Left renal cortex interstitium (tissue), 4 donors: ENCODE measurements around the gene ASPSCR1. TPM values are rescaled to one million over a fixed set of nuclear protein-coding genes. Genes with fewer than 3 reads are reported as not detected.

Experiments used
- DNase-seq, 4 donors: peaks; one replicate each; pipeline ENCODE4 v3.0.0-alpha.2; 2013; ENCODE audit warnings: low read depth in 4 of 4, low spot score in 2 of 4, missing footprints in 1 of 4
- polyA plus RNA-seq, 4 donors: library from polyadenylated mRNA; unstranded; fragments of 120-200 nt; gene quantifications; one replicate each; pipeline ENCODE4 v1.2.1, GENCODE V29; 2013; ENCODE audit not compliant: insufficient read length in 4 of 4

ASPSCR1 gene
- polyA plus RNA-seq, 4 donors, result 22.1 to 40.1 (median 35.8) TPM

- DNase-seq, result no peak
Measured at GRCh38 chr17:82021107-82021899, 43.9 kb downstream of the ASPSCR1 start.

- no peak for DNase-seq
Measured at GRCh38 chr17:82021900-82022309, 44.5 kb downstream of the ASPSCR1 start.

DNA sequence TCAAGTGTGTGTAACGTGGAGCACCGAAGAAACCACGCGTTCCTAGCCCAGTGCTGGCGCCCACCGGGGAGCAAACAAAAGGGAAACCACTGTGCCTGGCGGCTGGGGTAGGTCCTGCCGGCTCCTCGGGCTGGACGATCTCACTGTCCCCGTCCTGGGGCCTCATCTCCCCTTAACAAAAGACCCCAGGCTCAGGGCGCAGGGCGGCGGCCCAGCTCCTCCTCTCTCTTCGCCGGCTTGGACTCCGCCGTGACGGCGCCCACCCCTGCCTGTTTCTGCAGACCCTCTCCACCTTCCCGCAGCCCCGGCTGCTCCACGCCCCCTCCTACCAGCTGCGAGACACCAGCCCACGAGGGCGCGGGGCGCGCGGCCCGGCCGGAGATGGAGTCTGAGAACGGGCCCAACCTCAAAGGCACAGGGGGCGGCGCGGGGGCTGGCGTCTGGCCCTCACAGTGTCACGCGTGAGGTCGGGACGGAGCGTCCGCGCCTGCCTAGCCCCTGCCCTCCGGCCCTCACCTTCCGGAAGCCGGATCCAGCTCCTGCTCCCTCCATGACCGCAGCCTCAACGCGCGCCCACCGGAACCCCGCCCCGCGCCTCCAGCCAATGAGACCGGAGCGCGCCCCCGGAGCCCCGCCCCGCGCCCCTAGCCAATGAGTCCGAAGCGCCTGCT is 45.0 kb downstream of the ASPSCR1 start, which contains the start of gene CENPX:
Gene CENPX (minus strand): TSS at position 569 of the 671 bp plus-strand sequence. CDS start 17 bp downstream, at position 552.
- DNase-seq, result no peak

- DNase-seq, result peak; percentile 87 to 98 (median 98)
Measured at GRCh38 chr17:82022981-82023446, 45.6 kb downstream of the ASPSCR1 start, which contains the start of gene LRRC45. Gene LRRC45, plus strand, starts transcription at chr17:82023305. Its CDS starts 339 bp downstream, at chr17:82023644.

GRCh38 chr17:82023447-82024241 is 46.2 kb downstream of the ASPSCR1 start:
- no peak for DNase-seq

DNA sequence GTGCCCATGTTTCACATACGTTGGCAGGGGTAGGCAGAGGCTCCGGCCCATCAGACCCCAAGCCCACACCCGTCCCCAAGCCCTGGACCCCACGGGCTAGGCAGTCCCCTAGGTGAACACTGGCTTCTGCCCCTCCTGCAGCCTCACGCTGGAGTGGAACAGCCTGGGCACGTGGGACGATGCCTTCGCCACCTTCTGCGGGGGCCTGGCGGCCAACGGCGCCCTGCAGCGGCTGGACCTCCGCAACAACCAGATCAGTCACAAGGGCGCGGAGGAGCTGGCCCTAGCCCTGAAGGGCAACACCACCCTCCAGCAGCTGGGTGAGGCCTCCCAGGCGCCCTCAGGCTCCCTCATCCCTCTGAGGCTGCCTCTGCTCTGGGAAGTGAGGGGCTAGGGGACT is 47.4 kb downstream of the ASPSCR1 start:
- DNase-seq, result no peak

DNA sequence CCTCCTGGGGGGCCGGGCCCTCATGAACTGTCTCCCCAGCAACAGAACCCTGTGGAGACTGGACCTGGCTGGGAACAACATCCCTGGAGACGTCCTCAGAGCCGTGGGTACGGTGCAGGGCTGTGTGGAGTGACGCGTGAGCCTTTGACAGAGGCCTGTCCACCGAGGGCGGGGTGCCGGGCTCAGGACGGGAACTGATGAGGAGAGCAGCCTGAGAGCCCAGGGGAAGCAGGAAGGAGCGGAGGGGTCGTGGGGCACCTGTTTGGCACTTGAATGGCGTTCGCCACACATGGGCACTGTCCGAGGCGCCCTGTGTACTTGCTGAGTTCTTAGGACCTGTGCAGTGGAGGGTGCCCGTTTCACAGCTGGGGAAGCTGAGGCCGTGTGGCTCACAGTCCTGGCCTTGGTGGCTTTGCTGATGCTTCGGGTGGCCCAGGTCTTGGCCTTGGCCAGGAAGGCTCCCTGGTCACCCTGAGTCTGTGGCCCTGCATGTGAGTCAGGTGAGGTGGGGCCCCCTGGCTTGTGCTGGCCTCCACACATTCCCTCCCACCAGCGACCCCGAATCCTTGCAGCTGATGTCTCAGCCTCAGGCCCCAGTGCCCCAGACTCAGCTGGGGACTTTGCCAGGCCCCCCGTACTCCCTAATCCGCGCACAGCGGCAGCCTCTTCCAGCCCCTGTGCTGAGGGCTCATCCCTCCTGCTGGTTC is 48.1 kb downstream of the ASPSCR1 start:
- no peak for DNase-seq

DNA sequence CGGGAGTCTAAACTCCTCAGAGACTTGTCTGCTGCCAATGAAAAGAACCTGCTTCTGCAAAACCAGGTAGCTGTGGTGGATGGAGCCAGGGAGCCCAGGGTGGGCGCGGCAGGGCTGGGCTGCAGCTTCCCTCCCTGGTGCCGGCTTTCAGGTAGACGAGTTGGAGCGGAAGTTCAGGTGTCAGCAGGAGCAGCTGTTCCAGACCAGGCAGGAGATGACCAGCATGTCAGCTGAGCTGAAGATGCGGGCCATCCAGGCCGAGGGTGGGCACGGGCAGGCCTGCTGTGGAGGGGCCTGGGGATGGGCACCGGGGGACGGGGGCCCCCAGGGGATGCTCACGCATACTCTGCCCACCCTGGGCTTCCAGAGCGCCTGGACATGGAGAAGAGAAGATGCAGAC is 50.8 kb downstream of the ASPSCR1 start:
- DNase-seq, result no peak

GRCh38 chr17:82028966-82029365 is 51.5 kb downstream of the ASPSCR1 start:
- no peak for DNase-seq

DNA sequence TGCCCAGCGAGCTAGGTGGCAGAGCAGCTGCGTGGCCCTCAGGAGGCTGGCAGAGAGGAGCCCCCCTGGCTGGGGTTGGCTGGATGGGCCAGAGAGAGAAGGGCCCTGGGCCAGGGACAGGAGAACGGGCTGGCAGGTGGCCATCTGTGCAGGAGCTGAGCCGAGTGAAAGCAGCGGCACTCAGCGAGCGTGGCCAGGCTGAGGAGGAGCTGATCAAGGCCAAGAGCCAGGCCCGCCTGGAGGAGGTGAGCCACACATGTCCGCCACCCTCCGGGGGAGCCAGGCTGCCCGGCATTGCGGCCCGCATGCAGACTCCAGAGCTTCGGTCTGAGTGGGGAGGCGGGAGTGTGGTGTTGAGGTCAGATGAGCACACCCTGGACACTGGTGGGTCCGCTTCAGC is 52.0 kb downstream of the ASPSCR1 start:
- no peak for DNase-seq

- no peak for DNase-seq
Measured at GRCh38 chr17:82029990-82030469, 52.6 kb downstream of the ASPSCR1 start.

GRCh38 chr17:82030470-82031302 is 53.3 kb downstream of the ASPSCR1 start:
- no peak for DNase-seq

DNA sequence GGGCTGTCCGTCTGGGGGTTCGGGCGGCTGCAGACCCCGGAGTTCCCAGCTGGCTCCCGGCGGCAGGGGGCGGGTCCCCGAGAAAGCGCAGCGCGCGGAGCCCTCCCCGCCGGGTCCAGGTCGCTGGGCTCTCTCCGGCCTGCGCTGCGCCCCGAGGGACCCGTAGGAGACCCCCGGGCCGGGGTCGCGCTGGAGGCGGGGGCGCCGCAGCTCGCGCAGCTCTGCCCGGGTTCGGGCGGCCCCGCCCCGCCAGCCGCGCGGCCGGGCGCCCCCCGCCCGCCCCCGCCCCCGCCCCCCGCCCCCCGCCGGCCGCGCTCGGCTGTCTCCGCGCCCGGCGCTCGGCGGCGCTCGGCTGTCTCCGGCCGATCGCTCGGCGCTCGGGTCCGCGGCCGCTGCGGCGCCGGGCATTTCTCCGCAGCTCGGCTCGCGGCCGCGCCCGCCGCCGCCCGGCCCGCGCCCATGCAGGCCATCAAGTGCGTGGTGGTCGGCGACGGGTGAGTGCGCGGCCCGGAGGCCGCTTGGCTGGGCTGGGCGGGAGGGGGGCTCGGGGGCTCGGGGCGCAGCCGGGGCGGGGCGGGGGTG is 54.0 kb downstream of the ASPSCR1 start, which contains the start of gene RAC3:
Gene RAC3 (plus strand): TSS at position 376 of the 582 bp plus-strand sequence. CDS start 84 bp downstream, at position 460.
- DNase-seq, result no peak

- DNase-seq, result no peak
Measured at GRCh38 chr17:82031885-82032627, 54.6 kb downstream of the ASPSCR1 start.

- DNase-seq, result no peak
Measured at GRCh38 chr17:82033359-82034085, 56.1 kb downstream of the ASPSCR1 start.

DNA sequence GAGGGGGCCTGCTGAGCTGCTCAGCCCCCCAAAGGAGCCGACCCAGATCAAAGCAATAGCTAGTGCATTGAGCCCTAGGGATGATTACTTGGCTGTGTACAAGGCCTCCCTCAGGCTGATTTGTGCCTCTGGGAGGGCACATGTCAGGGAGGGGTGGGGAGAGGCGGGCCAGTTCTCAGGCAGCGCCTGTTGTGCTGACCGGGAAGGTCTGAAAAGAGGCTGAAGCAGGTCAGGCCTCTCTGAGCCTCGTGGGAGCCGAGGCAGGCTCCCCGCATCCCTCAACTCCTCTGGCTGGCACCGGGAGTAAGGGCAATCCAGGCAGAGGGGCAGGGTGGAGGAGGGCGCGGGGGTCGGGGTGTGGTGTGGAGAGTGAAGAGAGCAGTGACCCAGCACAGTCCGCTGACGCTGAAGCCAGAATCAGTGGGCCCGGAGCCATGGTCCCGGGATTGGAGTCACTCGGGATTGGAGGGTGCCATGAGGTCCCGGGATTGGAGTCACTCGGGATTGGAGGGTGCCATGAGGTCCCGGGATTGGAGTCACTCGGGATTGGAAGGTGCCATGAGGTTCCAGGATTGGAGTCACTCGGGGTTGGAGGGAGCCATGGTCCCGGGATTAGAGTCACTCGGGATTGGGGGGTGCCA is 57.1 kb downstream of the ASPSCR1 start:
- DNase-seq, result no peak

- DNase-seq, result no peak
Measured at GRCh38 chr17:82035488-82035887, 58.1 kb downstream of the ASPSCR1 start.
